ENCODE data around the gene NGB. TPM values are rescaled to one million over a fixed set of nuclear protein-coding genes. Genes with fewer than 3 reads are reported as not detected.

NGB gene
- total RNA-seq, 4 donors from 2014 or later: 2.7 to 4.6 (median 3.6) TPM

DNA sequence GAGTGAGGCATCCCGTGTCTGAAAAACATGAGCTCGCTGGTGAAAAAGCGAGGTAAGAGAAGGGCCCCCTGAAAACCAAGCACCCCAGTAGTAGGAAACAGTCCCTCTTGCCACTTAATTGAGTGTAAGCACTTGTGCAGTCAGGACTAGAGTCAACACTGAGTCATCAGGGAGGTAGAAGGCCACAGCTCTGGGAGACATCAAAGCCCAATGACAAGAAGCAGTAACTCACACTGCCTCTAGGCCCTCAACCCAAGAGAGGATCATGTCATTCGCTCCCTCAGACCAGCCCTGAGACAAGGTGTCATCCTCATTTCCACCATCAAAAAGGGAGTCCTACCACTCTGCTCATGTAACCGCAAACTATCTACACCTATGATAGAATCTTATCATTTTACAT is 31.9 kb upstream of the NGB start:
- H3K9me3 ChIP-seq: no peaks in the 10 kb centered on the region
- H3K36me3 ChIP-seq: peaks cover 16 to 73% (median 60%) of the 10 kb centered on the region in 4 donors
- no peak for TF ChIP-seq EP300 (IDR thresholded peaks at IDR 0.05)
- TF ChIP-seq, protein P1, sequence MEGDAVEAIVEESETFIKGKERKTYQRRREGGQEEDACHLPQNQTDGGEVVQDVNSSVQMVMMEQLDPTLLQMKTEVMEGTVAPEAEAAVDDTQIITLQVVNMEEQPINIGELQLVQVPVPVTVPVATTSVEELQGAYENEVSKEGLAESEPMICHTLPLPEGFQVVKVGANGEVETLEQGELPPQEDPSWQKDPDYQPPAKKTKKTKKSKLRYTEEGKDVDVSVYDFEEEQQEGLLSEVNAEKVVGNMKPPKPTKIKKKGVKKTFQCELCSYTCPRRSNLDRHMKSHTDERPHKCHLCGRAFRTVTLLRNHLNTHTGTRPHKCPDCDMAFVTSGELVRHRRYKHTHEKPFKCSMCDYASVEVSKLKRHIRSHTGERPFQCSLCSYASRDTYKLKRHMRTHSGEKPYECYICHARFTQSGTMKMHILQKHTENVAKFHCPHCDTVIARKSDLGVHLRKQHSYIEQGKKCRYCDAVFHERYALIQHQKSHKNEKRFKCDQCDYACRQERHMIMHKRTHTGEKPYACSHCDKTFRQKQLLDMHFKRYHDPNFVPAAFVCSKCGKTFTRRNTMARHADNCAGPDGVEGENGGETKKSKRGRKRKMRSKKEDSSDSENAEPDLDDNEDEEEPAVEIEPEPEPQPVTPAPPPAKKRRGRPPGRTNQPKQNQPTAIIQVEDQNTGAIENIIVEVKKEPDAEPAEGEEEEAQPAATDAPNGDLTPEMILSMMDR (IDR thresholded peaks at IDR 0.05): no peak
- TF ChIP-seq POLR2A (IDR thresholded peaks at IDR 0.05; ENCODE audit: low read depth): no peak
- no peak for TF ChIP-seq POLR2AphosphoS5 (IDR thresholded peaks at IDR 0.05)
- WGBS: 97% methylated on average over 5 of the region's 5 CpGs
- intact Hi-C loops (cut with DNase I): no loop called here
- no peak overlapping the region for H3K27ac ChIP-seq (replicated peaks in 1 of 4)
- no peak for DNase-seq (ENCODE audit: extremely low spot score)
- no peaks in the 10 kb centered on the region for H3K27me3 ChIP-seq
- no peak overlapping the region for H3K4me3 ChIP-seq
- H3K4me1 ChIP-seq: peaks cover 3 to 36% (median 22%) of the 10 kb centered on the region in 4 donors

DNA sequence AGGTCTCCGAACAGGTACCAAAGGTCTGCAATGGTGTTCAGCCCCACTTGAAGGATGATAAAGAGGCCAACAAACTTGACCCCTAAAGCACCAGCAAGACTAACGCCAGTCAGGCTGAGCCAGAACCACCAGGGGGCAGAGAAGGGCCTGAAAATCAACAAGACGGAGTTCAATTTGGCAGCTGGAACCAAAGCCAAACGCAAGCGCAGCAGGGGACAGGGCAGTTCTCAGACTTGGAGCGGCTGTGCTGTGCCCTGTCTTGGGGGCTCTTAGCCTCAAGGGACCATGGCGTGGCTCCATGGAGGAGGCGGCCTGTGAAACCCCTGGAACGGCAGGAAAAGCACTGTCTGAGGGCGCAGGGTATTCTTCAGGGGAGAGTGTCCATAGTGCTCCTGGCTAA is 30.1 kb upstream of the NGB start:
- H3K27ac ChIP-seq (replicated peaks in 1 of 4): no peak overlapping the region
- peaks cover 24 to 87% (median 74%) of the 10 kb centered on the region in 4 donors for H3K36me3 ChIP-seq
- H3K9me3 ChIP-seq: no peaks in the 10 kb centered on the region
- peaks cover 0 to 18% (median 6%) of the 10 kb centered on the region in 4 donors for H3K4me1 ChIP-seq
- no peaks in the 10 kb centered on the region for H3K27me3 ChIP-seq
- WGBS: 43% methylated on average over 6 of the region's 10 CpGs
- no peak overlapping the region for H3K4me3 ChIP-seq
- intact Hi-C loops (cut with DNase I): no loop called here
- no peak for DNase-seq (ENCODE audit: extremely low spot score)
- TF ChIP-seq EP300 (IDR thresholded peaks at IDR 0.05) (no peak), POLR2AphosphoS5 (IDR thresholded peaks at IDR 0.05) (no peak), POLR2A (IDR thresholded peaks at IDR 0.05; ENCODE audit: low read depth) (no peak)
- TF ChIP-seq, protein P1 (IDR thresholded peaks at IDR 0.05): peak; percentile 40 to 55 (median 51)

DNA sequence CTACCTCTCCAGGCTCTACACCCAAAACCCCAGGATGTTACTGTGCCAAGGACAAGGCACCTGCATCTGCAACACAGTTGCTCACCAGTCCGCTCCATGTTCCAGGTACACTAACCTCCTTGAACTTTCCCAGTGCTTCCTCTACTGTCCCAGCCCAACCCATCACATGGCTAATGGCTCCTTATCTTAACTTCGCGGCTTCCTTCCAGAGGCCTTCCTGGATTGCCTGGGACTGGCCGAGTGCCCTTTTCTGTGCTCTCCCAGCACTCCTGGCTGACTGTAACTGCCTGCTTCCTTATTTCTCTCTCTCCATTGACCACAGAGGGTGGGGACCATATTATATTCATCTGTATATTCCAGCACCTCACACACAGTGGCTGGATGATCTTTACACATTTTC is 28.8 kb upstream of the NGB start:
- H3K4me3 ChIP-seq: no peak overlapping the region
- H3K4me1 ChIP-seq: peaks cover 0 to 13% (median 3%) of the 10 kb centered on the region in 4 donors
- peaks cover 29 to 83% (median 70%) of the 10 kb centered on the region in 4 donors for H3K36me3 ChIP-seq
- no peaks in the 10 kb centered on the region for H3K9me3 ChIP-seq
- 96% methylated on average over 4 of the region's 4 CpGs for WGBS
- no peak overlapping the region for H3K27ac ChIP-seq (replicated peaks in 1 of 4)
- no peak for DNase-seq (ENCODE audit: extremely low spot score)
- no peak for TF ChIP-seq EP300 (IDR thresholded peaks at IDR 0.05)
- TF ChIP-seq, protein P1 (IDR thresholded peaks at IDR 0.05): no peak
- no peak for TF ChIP-seq POLR2A (IDR thresholded peaks at IDR 0.05; ENCODE audit: low read depth)
- TF ChIP-seq POLR2AphosphoS5 (IDR thresholded peaks at IDR 0.05): no peak
- intact Hi-C loops (cut with DNase I): no loop called here
- no peaks in the 10 kb centered on the region for H3K27me3 ChIP-seq

DNA sequence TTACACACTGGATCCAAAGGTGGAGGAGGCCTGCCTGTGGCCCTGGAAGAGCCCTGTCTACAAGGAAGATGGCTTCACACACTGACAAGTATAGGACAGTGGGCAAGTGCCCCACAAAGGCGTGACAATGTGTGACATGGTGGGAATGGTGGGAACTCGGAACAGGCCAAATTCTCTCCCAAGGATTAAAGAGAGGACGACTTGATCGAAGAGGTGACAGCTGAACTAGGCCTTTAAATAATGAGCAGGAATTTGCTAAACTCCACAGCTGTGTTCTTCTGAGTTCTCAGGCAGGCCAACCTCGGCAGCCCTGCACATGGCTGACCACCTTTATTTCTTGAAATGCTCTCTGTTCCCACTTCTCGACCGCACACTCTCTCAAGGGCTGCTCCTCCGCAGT is 25.9 kb upstream of the NGB start:
- DNase-seq (ENCODE audit: extremely low spot score): no peak
- 91% methylated on average over 8 of the region's 8 CpGs for WGBS
- no peak overlapping the region for H3K27ac ChIP-seq (replicated peaks in 1 of 4)
- H3K9me3 ChIP-seq: no peaks in the 10 kb centered on the region
- TF ChIP-seq, protein P1 (IDR thresholded peaks at IDR 0.05): no peak
- no peak for TF ChIP-seq POLR2AphosphoS5 (IDR thresholded peaks at IDR 0.05)
- TF ChIP-seq POLR2A (IDR thresholded peaks at IDR 0.05; ENCODE audit: low read depth): no peak
- no peak for TF ChIP-seq EP300 (IDR thresholded peaks at IDR 0.05)
- peaks cover 22 to 79% (median 61%) of the 10 kb centered on the region in 4 donors for H3K36me3 ChIP-seq
- peaks cover 0 to 5% (median 3%) of the 10 kb centered on the region in 4 donors for H3K4me1 ChIP-seq
- no peak overlapping the region for H3K4me3 ChIP-seq
- intact Hi-C loops (cut with DNase I): no loop called here
- H3K27me3 ChIP-seq: no peaks in the 10 kb centered on the region

DNA sequence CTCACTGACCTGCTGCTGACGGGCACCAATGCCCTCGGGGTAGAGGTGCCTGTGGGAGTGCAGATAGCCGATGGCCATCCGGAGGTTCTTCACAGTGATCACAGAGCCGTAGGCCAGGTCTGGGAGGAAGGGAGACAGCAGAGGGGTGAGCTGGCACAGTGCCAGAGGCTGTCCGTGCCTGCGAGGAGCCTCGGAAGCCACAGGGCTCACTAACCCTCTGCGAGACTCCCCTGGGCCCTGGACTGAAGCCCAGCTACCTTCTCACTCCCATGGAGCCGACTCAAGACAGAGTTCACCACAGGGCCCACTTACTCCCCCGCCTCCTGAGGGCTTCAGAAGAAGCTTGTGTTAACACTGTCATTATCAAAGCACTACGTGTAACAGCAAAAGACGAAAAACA is 25.1 kb upstream of the NGB start:
- Histone ChIP-seq H3K4me3 (no peak overlapping the region), H3K27ac (replicated peaks in 1 of 4) (no peak overlapping the region), H3K27me3 (no peaks in the 10 kb centered on the region), H3K9me3 (no peaks in the 10 kb centered on the region), H3K36me3 (peaks cover 22 to 85% (median 64%) of the 10 kb centered on the region in 4 donors), H3K4me1 (peaks cover 0 to 2% (median under 1%) of the 10 kb centered on the region in 4 donors)
- no peak for DNase-seq (ENCODE audit: extremely low spot score)
- 77% methylated on average over 7 of the region's 13 CpGs for WGBS
- TF ChIP-seq, protein P1 (IDR thresholded peaks at IDR 0.05): no peak
- TF ChIP-seq POLR2AphosphoS5 (IDR thresholded peaks at IDR 0.05): no peak
- no peak for TF ChIP-seq EP300 (IDR thresholded peaks at IDR 0.05)
- no peak for TF ChIP-seq POLR2A (IDR thresholded peaks at IDR 0.05; ENCODE audit: low read depth)
- intact Hi-C loops (cut with DNase I): no loop called here

All from esophagus muscularis mucosa (tissue), 4 donors.